Prostate gland (tissue), 2 donors: ENCODE measurements around the gene QRICH1.

ENCODE experiments used
- POLR2AphosphoS5 ChIP-seq: sonication (generic); formaldehyde crosslinking; IDR thresholded peaks from one replicate; pipeline ENCODE4 v1.6.1; 2017; ENCODE audit warnings: antibody characterized with exemption
- TF ChIP-seq, protein P1 (sequence below), 4 experiments: fragments of 200-600 bp in 2 of 4; fragments of 450-650 bp in 2 of 4; sonication (generic) in 2 of 4; IDR thresholded peaks; 1 replicate in 3 of 4; 2 replicates in 1 of 4; pipeline ENCODE4 v1.5.1; 2016 to 2019; ENCODE audit warnings: antibody characterized with exemption in 4 of 4, mild to moderate bottlenecking in 2 of 4, moderate library complexity in 2 of 4

GRCh38 chr3:49124203-49124602, 30.3 kb upstream of the QRICH1 start:
- TF ChIP-seq, protein P1, sequence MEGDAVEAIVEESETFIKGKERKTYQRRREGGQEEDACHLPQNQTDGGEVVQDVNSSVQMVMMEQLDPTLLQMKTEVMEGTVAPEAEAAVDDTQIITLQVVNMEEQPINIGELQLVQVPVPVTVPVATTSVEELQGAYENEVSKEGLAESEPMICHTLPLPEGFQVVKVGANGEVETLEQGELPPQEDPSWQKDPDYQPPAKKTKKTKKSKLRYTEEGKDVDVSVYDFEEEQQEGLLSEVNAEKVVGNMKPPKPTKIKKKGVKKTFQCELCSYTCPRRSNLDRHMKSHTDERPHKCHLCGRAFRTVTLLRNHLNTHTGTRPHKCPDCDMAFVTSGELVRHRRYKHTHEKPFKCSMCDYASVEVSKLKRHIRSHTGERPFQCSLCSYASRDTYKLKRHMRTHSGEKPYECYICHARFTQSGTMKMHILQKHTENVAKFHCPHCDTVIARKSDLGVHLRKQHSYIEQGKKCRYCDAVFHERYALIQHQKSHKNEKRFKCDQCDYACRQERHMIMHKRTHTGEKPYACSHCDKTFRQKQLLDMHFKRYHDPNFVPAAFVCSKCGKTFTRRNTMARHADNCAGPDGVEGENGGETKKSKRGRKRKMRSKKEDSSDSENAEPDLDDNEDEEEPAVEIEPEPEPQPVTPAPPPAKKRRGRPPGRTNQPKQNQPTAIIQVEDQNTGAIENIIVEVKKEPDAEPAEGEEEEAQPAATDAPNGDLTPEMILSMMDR (IDR thresholded peaks at IDR 0.05) = no peak
- TF ChIP-seq POLR2AphosphoS5 = no peak
